Endodermal cell (in vitro differentiated cells): ENCODE results near the gene EYS. TPM values are rescaled to one million over a fixed set of nuclear protein-coding genes. Genes with fewer than 3 reads are reported as not detected.

Experiments used
- DNase-seq: peaks from one replicate; pipeline ENCODE4 v3.0.0-alpha.2; 2017
- H3K27ac ChIP-seq: 2 replicates; pipeline ENCODE4 v1.5.1; 2013; ENCODE audit warnings: mild to moderate bottlenecking, low read depth, low read length, moderate library complexity
- H3K27me3 ChIP-seq: 2 replicates; pipeline ENCODE4 v1.6.1; 2013; ENCODE audit warnings: mild to moderate bottlenecking, low read length, moderate library complexity; ENCODE audit not compliant: insufficient read depth, control insufficient read depth, poor library complexity, severe bottlenecking
- H3K36me3 ChIP-seq: 2 replicates; pipeline ENCODE4 v1.7.0; 2013; ENCODE audit warnings: mild to moderate bottlenecking, low read length, moderate library complexity; ENCODE audit not compliant: control insufficient read depth, insufficient read depth
- H3K4me1 ChIP-seq: one replicate; pipeline ENCODE4 v1.7.0; 2013; ENCODE audit warnings: low read length; ENCODE audit not compliant: control insufficient read depth, insufficient read depth
- H3K4me3 ChIP-seq: 2 replicates; pipeline ENCODE4 v1.5.1; 2013; ENCODE audit warnings: mild to moderate bottlenecking, low read length, moderate library complexity
- H3K9ac ChIP-seq: 2 replicates; pipeline ENCODE4 v1.6.1; 2013; ENCODE audit warnings: mild to moderate bottlenecking, low read length, moderate library complexity; ENCODE audit not compliant: poor library complexity, severe bottlenecking; ENCODE audit errors: extremely low read depth
- H3K9me3 ChIP-seq: 2 replicates; pipeline ENCODE4 v1.6.1; 2013; ENCODE audit warnings: mild to moderate bottlenecking, low read length, moderate library complexity; ENCODE audit not compliant: control insufficient read depth
- H3K27ac Mint-ChIP-seq: 2 replicates; pipeline ENCODE4 v1.8.0; 2020; ENCODE audit warnings: mixed read lengths
- H3K27me3 Mint-ChIP-seq: 2 replicates; pipeline ENCODE4 v1.8.0; 2021; ENCODE audit warnings: mild to moderate bottlenecking, mixed read lengths; ENCODE audit not compliant: insufficient read depth
- H3K36me3 Mint-ChIP-seq: 2 replicates; pipeline ENCODE4 v1.8.0; 2020; ENCODE audit warnings: low read depth, mixed read lengths
- H3K4me1 Mint-ChIP-seq: 2 replicates; pipeline ENCODE4 v1.8.0; 2020; ENCODE audit warnings: mixed read lengths
- H3K4me3 Mint-ChIP-seq: 2 replicates; pipeline ENCODE4 v1.8.0; 2020; ENCODE audit warnings: mild to moderate bottlenecking, moderate library complexity, mixed read lengths
- H3K9me3 Mint-ChIP-seq: 2 replicates; pipeline ENCODE4 v1.8.0; 2020; ENCODE audit warnings: mild to moderate bottlenecking, mixed read lengths
- WGBS, 2 experiments: methylation state at CpG; one replicate each; pipeline versions ENCODE4 v1.1.5 to v1.1.7; 2013; ENCODE audit warnings: missing lambda C conversion rate in 2 of 2, mixed read lengths in 1 of 2; ENCODE audit not compliant: insufficient coverage in 1 of 2, insufficient read length in 1 of 2; 5-methylcytosine and 5-hydroxymethylcytosine counted together
- total RNA-seq, 2 donors: library from RNA; stranded (reverse); fragmentation: NEBNext Ultra II Directional in 1 of 2; extraction: Animal tissue kit (Norgen Biotek cat#: 25700) in 1 of 2; gene quantifications; 2 replicates in 1 of 2; 3 replicates in 1 of 2; pipeline ENCODE4 v1.2.1, GENCODE V29; 2021
- TF ChIP-seq, protein P1 (sequence below): fragments of 200-600 bp; sonication (generic); conservative IDR thresholded peaks from 2 replicates; pipeline ENCODE4 v1.5.0; 2021; ENCODE audit warnings: antibody characterized with exemption, mild to moderate bottlenecking

Gene EYS
- total RNA-seq, 2 donors from 2014 or later, result 0.31 to 0.70 TPM

DNA sequence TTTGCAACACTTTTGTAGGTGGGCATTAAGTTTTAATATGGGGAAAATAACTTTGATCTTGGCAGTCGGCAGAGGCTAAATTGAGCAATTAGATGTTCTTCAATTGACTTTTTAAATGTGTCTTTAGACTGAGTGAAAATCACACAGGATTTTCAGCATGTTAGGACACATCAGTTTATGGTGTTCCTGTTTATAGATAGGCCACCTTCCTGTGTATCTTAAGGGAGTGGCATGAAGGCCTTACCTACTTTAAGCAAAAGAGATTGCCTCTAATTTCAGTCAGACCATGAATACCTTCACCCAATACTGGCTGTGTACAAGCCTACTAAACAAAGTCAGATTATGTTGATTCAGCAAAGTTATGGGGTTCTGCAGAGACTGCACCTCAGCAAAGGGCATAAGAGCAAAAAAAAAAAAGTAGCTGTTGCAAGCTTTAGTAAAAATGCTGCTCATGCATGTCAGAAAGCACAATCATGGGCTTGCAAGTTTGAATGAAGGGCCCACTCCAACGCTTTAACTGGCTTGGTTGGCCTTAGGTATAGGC is 1223.0 kb downstream of the EYS start:
- Histone ChIP-seq H3K27ac (no peak overlapping the region), H3K9me3 (no peaks in the 10 kb centered on the region), H3K4me1 (no peaks in the 10 kb centered on the region), H3K9ac (no peak overlapping the region), H3K36me3 (no peaks in the 10 kb centered on the region), H3K4me3 (no peak overlapping the region), H3K27me3 (no peaks in the 10 kb centered on the region)
- no peak for DNase-seq
- Mint-ChIP-seq H3K27me3 (no peaks in the 10 kb centered on the region), H3K36me3 (no peaks in the 10 kb centered on the region), H3K27ac (no peak overlapping the region), H3K4me1 (no peaks in the 10 kb centered on the region), H3K4me3 (no peak overlapping the region), H3K9me3 (no peaks in the 10 kb centered on the region)
- 95 to 100% methylated on average over 2 of the region's 2 CpGs for WGBS, 2 experiments
- TF ChIP-seq, protein P1, sequence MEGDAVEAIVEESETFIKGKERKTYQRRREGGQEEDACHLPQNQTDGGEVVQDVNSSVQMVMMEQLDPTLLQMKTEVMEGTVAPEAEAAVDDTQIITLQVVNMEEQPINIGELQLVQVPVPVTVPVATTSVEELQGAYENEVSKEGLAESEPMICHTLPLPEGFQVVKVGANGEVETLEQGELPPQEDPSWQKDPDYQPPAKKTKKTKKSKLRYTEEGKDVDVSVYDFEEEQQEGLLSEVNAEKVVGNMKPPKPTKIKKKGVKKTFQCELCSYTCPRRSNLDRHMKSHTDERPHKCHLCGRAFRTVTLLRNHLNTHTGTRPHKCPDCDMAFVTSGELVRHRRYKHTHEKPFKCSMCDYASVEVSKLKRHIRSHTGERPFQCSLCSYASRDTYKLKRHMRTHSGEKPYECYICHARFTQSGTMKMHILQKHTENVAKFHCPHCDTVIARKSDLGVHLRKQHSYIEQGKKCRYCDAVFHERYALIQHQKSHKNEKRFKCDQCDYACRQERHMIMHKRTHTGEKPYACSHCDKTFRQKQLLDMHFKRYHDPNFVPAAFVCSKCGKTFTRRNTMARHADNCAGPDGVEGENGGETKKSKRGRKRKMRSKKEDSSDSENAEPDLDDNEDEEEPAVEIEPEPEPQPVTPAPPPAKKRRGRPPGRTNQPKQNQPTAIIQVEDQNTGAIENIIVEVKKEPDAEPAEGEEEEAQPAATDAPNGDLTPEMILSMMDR, result no peak

- Mint-ChIP-seq H3K36me3 (no peaks in the 10 kb centered on the region), H3K4me1 (no peaks in the 10 kb centered on the region), H3K27ac (no peak overlapping the region), H3K4me3 (no peak overlapping the region), H3K9me3 (no peaks in the 10 kb centered on the region), H3K27me3 (no peaks in the 10 kb centered on the region)
- no peaks in the 10 kb centered on the region for H3K9me3 ChIP-seq
- no peak for DNase-seq
- TF ChIP-seq, protein P1, result no peak
- no peaks in the 10 kb centered on the region for H3K27me3 ChIP-seq
- no peak overlapping the region for H3K4me3 ChIP-seq
- WGBS, 2 experiments, result 91% methylated on average over 2 of the region's 2 CpGs; no CpG with 5 or more reads in 1 of the 2 experiments
- H3K36me3 ChIP-seq, result no peaks in the 10 kb centered on the region
- H3K4me1 ChIP-seq, result no peaks in the 10 kb centered on the region
- H3K9ac ChIP-seq, result no peak overlapping the region
- no peak overlapping the region for H3K27ac ChIP-seq
These were observed 1224.4 kb downstream of the EYS start for GRCh38 chr6:64482631-64483030.

- Histone ChIP-seq H3K4me3 (no peak overlapping the region), H3K4me1 (no peaks in the 10 kb centered on the region), H3K27ac (no peak overlapping the region), H3K9ac (no peak overlapping the region), H3K27me3 (no peaks in the 10 kb centered on the region), H3K9me3 (no peaks in the 10 kb centered on the region), H3K36me3 (no peaks in the 10 kb centered on the region)
- no peaks in the 10 kb centered on the region for H3K27me3 Mint-ChIP-seq
- TF ChIP-seq, protein P1, result no peak
- no peaks in the 10 kb centered on the region for H3K9me3 Mint-ChIP-seq
- H3K27ac Mint-ChIP-seq, result no peak overlapping the region
- DNase-seq, result no peak
- no peaks in the 10 kb centered on the region for H3K4me1 Mint-ChIP-seq
- no peaks in the 10 kb centered on the region for H3K36me3 Mint-ChIP-seq
- WGBS, 2 experiments, result 94 to 100% methylated on average over 1 of the region's 1 CpG
- H3K4me3 Mint-ChIP-seq, result no peak overlapping the region
These were observed 1227.9 kb downstream of the EYS start for GRCh38 chr6:64479134-64479533.
